ENCODE measurements around the gene HMGB4. TPM values are rescaled to one million over a fixed set of nuclear protein-coding genes. Genes with fewer than 3 reads are reported as not detected.
A peak's percentile ranks its signal among the peaks of the same experiment; 100 is the strongest.

HMGB4 gene
- total and polyA plus RNA-seq, 12 donors = not detected

DNA sequence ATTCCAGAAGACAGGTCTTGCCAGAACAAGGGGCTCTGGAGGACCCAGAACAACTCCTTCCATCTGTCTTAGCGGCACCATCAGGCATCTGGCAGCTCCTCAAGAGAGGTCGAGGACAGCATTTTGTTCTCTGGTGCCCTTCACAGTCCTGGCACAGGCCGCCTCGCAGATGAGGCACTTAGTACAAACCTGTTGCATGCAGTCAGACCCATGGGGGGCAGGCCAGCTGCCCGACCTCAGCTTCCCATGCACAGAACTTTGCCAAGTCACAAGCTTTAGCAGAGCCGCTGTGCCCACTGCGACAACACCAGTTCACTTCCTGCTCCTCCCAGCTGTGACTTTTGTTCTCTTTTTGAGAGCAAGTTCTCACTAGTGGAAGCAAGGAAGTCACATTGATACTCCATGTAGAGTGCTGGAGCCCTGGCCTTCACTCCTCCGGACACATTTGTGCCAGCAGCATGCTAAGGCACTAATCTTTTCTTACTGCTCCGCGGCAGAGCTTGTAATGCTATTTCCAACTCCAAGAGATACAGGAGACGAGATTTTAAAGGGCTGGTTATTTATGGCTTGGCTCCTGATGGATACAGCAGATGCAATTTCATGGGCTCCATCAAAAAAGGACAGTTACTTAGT lies 44.6 kb downstream of the HMGB4 start:
- Histone ChIP-seq H3K4me1 (peaks cover 0 to 15% (median 0%) of the 10 kb centered on the region in 9 donors), H3K9me3 (no peaks in the 10 kb centered on the region), H3K27ac (peak overlapping the region in 5 of 10 donors; percentile 17 to 73 (median 54)), H3K27me3 (peaks cover 0 to 18% (median 0%) of the 10 kb centered on the region in 7 donors), H3K4me3 (no peak overlapping the region), H3K36me3 (no peaks in the 10 kb centered on the region)
- intact Hi-C loops (cut with DNase I) = no loop called here
- peak; percentile 58 to 88 (median 78) for ATAC-seq
- peak in 1 of 2 donors; percentile 35 for DNase-seq
- WGBS, 2 donors = 62 to 76% methylated on average over 11 of the region's 11 CpGs
- peak in 1 of 9 donors; percentile 5 for TF ChIP-seq CTCF (IDR thresholded peaks at IDR 0.05)

Data from heart right ventricle (tissue), 16 donors.